Islet of Langerhans (tissue), 1 donor: ENCODE results near the gene A2ML1.
"Not testable (repeated sequence)": the region's sequence is repeated elsewhere in the genome, so short reads cannot be mapped to it uniquely, and the experiment has no call there.

Source experiments
- FAIRE-seq: peaks from one replicate; lab custom pipeline; 2011; peaks lifted over from hg19 to GRCh38; lab: Jason Lieb, UNC

The A2ML1 gene

GRCh38 chr12:8907513-8907912, 85.1 kb downstream of the A2ML1 start:
- FAIRE-seq: no peak

GRCh38 chr12:8909752-8910151, 87.3 kb downstream of the A2ML1 start:
- no peak for FAIRE-seq

GRCh38 chr12:8911606-8912268, 89.3 kb downstream of the A2ML1 start:
- FAIRE-seq: no peak

- peak; percentile 84 for FAIRE-seq
Observed at GRCh38 chr12:8912914-8913313, 90.5 kb downstream of the A2ML1 start.

- peak; percentile 56 for FAIRE-seq
Observed at GRCh38 chr12:8913702-8914032, 91.2 kb downstream of the A2ML1 start.

GRCh38 chr12:8914033-8914715, 91.8 kb downstream of the A2ML1 start, which contains the start of gene PHC1:
TSS of gene PHC1 (plus strand) at chr12:8914509. CDS start at chr12:8917678, 3,169 bp downstream.
- not testable (repeated sequence) for FAIRE-seq

- no peak for FAIRE-seq
Observed at GRCh38 chr12:8914716-8915526, 92.5 kb downstream of the A2ML1 start.

GRCh38 chr12:8916154-8916553, 93.7 kb downstream of the A2ML1 start:
- no peak for FAIRE-seq

- no peak for FAIRE-seq
Observed at GRCh38 chr12:8917031-8917430, 94.6 kb downstream of the A2ML1 start.

GRCh38 chr12:8917751-8918150, 95.3 kb downstream of the A2ML1 start:
- FAIRE-seq: no peak

- not testable (repeated sequence) for FAIRE-seq
Observed at GRCh38 chr12:8919643-8920042, 97.2 kb downstream of the A2ML1 start.

- FAIRE-seq: no peak
Observed at GRCh38 chr12:8922544-8922943, 100.1 kb downstream of the A2ML1 start.
